ENCODE measurements around the gene OR6N1.
A peak's percentile ranks its signal among the peaks of the same experiment; 100 is the strongest.

Gene OR6N1

DNA sequence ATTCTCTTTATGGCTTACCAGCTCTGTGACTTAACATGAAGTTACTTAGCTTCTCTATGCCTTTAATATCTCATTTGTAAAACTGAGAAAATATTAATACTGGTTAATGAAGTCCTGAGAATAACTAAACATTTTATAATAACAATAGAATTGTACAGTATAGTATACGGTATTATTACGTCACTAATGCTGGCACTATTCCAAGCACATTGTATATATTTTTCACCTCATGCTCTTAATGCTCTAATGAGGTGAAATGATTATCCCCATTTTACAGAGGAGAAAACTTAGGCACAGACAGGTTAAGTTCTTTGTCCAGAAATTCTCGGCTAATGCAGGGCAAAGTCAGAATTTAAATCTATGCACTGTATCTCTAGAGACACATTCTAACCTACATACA, 52.3 kb downstream of the OR6N1 start:
- ATAC-seq = no peak
- DNase-seq = no peak
- Mint-ChIP-seq H3K9me3 (no peaks in the 10 kb centered on the region), H3K4me1 (peaks cover 12% of the 10 kb centered on the region), H3K27me3 (peaks cover 19% of the 10 kb centered on the region), H3K27ac (no peak overlapping the region), H3K4me3 (no peak overlapping the region), H3K36me3 (ENCODE audit: low read depth) (no peaks in the 10 kb centered on the region)

DNA sequence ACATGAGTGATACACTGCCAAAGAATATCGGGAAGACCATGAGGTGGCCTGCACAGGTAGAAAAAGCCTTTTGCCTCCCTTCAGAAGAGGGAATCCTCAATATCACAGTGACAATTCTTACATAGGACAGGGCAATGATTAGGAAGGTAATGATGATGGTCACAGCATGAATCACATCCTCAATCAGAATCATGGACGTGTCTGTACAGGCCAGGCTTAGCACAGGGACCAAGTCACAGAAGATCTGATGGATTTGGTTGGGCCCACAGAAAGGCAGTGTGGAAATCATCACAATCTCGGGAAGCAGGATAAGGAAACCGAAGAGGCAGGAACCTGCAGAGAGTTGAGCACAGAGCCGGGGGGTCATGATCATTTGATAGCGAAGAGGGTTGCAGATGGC, 54.7 kb downstream of the OR6N1 start:
- no peak overlapping the region for H3K27ac Mint-ChIP-seq
- peaks cover 12% of the 10 kb centered on the region for H3K4me1 Mint-ChIP-seq
- DNase-seq = no peak

DNA sequence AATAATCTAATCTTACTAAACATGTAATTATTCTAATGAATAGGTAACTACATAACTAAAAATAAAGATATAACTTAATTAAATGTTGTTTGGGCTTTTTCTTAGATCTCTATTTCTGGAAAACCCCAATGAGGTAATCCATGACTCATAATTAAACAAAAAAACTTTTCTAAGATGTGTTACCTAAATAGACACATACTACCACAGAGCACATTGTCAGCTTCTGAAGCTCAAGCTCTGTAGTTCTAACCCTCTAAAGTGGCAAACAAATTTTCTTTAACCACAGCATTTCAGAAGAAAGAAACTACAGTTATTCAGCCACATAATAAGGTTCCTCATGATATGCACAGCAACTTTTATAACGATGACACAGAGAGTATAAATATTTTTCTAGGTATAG, 55.7 kb downstream of the OR6N1 start:
- no peak for DNase-seq
- ATAC-seq = peak; percentile 57
- Mint-ChIP-seq H3K4me1 (peaks cover 12% of the 10 kb centered on the region), H3K4me3 (no peak overlapping the region), H3K36me3 (ENCODE audit: low read depth) (no peaks in the 10 kb centered on the region), H3K27me3 (peaks cover 23% of the 10 kb centered on the region), H3K27ac (no peak overlapping the region), H3K9me3 (no peaks in the 10 kb centered on the region)

More for the DNA sequence above, 54.7 kb downstream of the OR6N1 start:
- Mint-ChIP-seq H3K27me3 (peaks cover 20% of the 10 kb centered on the region), H3K36me3 (ENCODE audit: low read depth) (no peaks in the 10 kb centered on the region), H3K9me3 (no peaks in the 10 kb centered on the region), H3K4me3 (no peak overlapping the region)
- no peak for ATAC-seq

DNA sequence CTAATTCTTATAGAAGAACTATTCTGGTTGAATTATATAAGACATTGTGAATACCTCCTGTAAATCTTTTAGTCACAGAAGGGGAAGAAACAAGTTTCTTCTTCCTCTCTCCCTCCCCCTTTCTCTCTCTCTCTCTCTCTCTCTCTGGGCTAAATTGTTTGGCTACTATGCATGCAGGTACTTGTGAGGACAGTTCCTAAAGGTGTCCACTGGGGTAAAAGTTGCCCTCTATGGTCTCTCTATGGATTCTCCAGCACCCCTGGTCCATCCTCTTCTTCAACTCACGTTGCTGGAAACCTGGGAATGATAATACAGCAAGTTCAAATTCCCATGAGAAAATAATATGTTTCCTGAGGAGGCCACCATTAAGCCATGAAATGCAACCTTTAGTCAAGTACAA, 57.2 kb downstream of the OR6N1 start:
- H3K36me3 Mint-ChIP-seq (ENCODE audit: low read depth) = no peaks in the 10 kb centered on the region
- DNase-seq = no peak
- no peak overlapping the region for H3K27ac Mint-ChIP-seq
- H3K9me3 Mint-ChIP-seq = no peaks in the 10 kb centered on the region
- no peak for ATAC-seq
- H3K4me1 Mint-ChIP-seq = peaks cover 12% of the 10 kb centered on the region
- peaks cover 23% of the 10 kb centered on the region for H3K27me3 Mint-ChIP-seq
- H3K4me3 Mint-ChIP-seq = no peak overlapping the region
